Esophagus (tissue), 2 donors: ENCODE measurements around the gene SIM2. TPM values are rescaled to one million over a fixed set of nuclear protein-coding genes. Genes with fewer than 3 reads are reported as not detected.

Experiments
- H3K27ac ChIP-seq, 2 donors: one replicate each; pipeline ENCODE4 v1.5.1; 2013; ENCODE audit warnings: low read depth in 2 of 2, mild to moderate bottlenecking in 2 of 2, inconsistent platforms in 1 of 2, low read length in 1 of 2, moderate library complexity in 1 of 2
- H3K27me3 ChIP-seq, 2 donors: one replicate each; pipeline ENCODE4 v1.6.1; 2013; ENCODE audit warnings: low read length in 2 of 2, control low read depth in 1 of 2, mild to moderate bottlenecking in 1 of 2; ENCODE audit not compliant: insufficient read depth in 2 of 2, control insufficient read depth in 1 of 2
- H3K36me3 ChIP-seq, 2 donors: one replicate each; pipeline ENCODE4 v1.6.1; 2013; ENCODE audit warnings: low read length in 1 of 2; ENCODE audit not compliant: control insufficient read depth in 2 of 2, insufficient read depth in 2 of 2
- H3K4me1 ChIP-seq, 2 donors: one replicate each; pipeline ENCODE4 v1.6.1; 2013; ENCODE audit warnings: low read length in 1 of 2; ENCODE audit not compliant: control insufficient read depth in 2 of 2, insufficient read depth in 2 of 2
- H3K4me3 ChIP-seq, 2 donors: one replicate each; pipeline ENCODE4 v1.5.1; 2013; ENCODE audit warnings: low read length in 2 of 2, mild to moderate bottlenecking in 2 of 2, low read depth in 1 of 2, moderate library complexity in 1 of 2
- H3K9me3 ChIP-seq, 2 donors: one replicate each; pipeline ENCODE4 v1.6.1; 2013; ENCODE audit warnings: mild to moderate bottlenecking in 2 of 2, low read depth in 1 of 2, low read length in 1 of 2, moderate library complexity in 1 of 2; ENCODE audit not compliant: control insufficient read depth in 2 of 2, insufficient read depth in 1 of 2
- whole genome bisulfite sequencing, 2 donors: extraction: QIAGEN DNeasy Blood & Tissue Kit; methylation state at CpG; one replicate each; pipeline ENCODE4 v1.1.7; 2013; 5-methylcytosine and 5-hydroxymethylcytosine counted together
- polyA plus RNA-seq, 2 donors: library from polyadenylated mRNA; stranded (reverse); fragments of 200-250 nt; gene quantifications; one replicate each; pipeline ENCODE4 v1.2.3, GENCODE V29; 2013
- donor health status: healthy with polysubstance abuse.
- donor health status: Bipolar disorder and iron deficiency.

Gene SIM2
- polyA plus RNA-seq, 2 donors = 18.7 to 42.9 TPM

DNA sequence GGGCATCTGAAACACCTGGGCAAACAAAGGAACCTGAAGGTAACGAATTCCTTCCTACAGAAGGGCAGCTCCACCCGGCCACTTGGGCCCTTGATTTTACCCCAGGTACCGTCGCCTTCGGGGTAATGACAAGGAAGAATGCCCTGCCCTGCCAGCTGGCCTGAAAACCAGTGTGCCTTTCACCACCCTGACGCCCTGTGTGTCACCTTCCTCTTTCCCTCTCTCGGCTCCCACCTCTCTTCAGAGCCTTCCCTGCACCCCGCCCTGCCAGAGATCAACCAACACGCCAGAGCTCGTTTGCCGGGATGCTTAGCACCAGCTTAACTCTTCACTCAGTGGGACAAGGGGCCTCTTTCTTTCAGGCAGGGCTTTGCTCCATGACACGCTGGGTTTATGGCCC is 86.0 kb downstream of the SIM2 start:
- Histone ChIP-seq H3K27ac (peak overlapping the region; percentile 66 to 78), H3K4me3 (no peak overlapping the region), H3K4me1 (peaks cover 3 to 12% of the 10 kb centered on the region in 2 donors), H3K27me3 (no peaks in the 10 kb centered on the region), H3K9me3 (no peaks in the 10 kb centered on the region), H3K36me3 (no peaks in the 10 kb centered on the region)
- WGBS, 2 donors = 61 to 71% methylated on average over 12 of the region's 12 CpGs

DNA sequence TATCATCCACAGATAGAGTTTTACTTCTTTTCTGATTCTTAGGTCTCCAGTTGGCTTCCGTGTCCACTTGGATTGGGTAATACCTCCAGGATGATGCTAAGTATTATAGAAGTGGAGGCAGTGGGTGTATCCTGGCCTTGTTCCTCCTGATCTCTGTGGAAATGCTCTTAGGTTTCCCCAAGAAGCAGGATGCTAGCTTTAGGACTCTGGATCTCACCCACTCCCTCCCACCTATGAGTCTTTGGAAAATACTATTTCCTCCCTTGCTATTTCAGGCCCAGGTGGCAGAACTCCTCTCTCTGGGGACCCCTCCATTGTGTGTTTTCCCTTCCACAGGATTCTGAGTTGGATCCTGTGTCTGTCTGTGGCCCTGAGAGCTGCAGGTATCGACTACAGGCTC is 86.7 kb downstream of the SIM2 start:
- no peak overlapping the region for H3K27ac ChIP-seq
- WGBS, 2 donors = 69 to 75% methylated on average over 2 of the region's 2 CpGs
- H3K36me3 ChIP-seq = no peaks in the 10 kb centered on the region
- H3K27me3 ChIP-seq = no peaks in the 10 kb centered on the region
- H3K9me3 ChIP-seq = no peaks in the 10 kb centered on the region
- no peak overlapping the region for H3K4me3 ChIP-seq
- H3K4me1 ChIP-seq = peaks cover 3 to 12% of the 10 kb centered on the region in 2 donors

DNA sequence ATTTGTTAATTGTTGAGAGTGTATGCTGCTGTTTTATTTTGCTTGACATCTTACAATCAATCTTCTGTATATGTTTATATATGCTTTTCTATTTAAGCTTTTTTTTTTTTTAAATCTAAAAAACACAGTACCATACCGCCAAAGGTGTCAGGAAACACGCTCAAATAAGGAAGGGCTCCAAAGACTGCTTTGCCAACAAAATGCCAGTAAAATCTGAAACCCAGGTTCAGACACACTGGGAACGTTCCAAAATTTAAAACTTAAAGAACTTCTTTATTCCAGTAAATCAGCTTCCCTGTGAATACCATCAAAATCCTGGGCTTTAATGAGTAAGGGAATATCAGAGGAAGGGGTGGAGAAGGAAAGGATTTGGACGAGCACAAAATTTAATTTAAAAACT is 87.3 kb downstream of the SIM2 start:
- WGBS, 2 donors = 77 to 81% methylated on average over 4 of the region's 4 CpGs
- no peaks in the 10 kb centered on the region for H3K9me3 ChIP-seq
- H3K36me3 ChIP-seq = no peaks in the 10 kb centered on the region
- H3K4me1 ChIP-seq = peaks cover 3 to 12% of the 10 kb centered on the region in 2 donors
- no peak overlapping the region for H3K4me3 ChIP-seq
- H3K27ac ChIP-seq = no peak overlapping the region
- H3K27me3 ChIP-seq = no peaks in the 10 kb centered on the region

DNA sequence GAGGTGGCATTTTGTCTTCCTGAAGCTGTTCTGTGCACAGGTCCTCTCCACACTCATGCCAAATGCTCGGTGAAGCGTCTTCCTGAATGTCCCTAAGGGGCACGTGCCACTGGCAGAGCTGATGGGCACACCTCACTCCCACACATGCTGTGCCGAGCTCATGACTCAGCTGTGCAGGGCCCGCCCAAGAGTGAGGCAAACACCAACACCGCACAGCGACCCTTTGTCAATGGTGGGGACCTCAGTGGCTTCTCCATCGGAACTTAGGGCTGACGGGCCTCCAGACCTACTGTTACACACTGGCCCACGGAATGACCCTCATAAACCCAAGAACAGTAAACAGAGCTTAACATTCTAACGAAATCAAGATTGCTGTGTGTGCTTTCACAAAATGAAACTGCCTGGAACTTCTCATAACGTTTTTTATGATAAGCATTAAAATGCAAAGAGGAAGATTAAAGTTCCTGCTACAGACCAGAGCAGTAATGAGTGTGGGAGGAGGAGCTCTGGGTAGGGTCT is 89.3 kb downstream of the SIM2 start:
- 54 to 57% methylated on average over 12 of the region's 12 CpGs for WGBS, 2 donors
- Histone ChIP-seq H3K4me1 (peaks cover 3 to 16% of the 10 kb centered on the region in 2 donors), H3K27me3 (no peaks in the 10 kb centered on the region), H3K27ac (no peak overlapping the region), H3K9me3 (no peaks in the 10 kb centered on the region), H3K36me3 (no peaks in the 10 kb centered on the region), H3K4me3 (peak overlapping the region in 1 of 2 donors; percentile 16)

DNA sequence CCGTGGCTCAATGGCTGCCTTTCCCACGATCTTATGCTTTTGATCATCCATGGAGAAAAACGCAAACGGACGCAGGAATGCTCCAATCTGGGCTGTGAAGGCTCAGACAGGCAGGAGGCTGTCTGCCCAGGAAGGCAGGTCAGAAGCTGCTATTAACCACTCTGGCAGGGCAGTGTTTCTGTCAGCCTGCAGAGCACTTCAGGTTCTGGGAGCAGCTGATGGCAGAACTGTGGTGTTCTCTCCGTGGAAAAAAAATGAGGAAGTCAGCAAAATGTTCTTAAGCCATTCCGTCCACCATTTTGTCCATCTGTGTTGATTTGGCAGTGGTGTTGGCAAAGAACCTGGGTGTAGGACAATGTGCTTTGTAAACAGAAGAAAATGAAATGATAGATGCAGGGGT is 91.7 kb downstream of the SIM2 start:
- Histone ChIP-seq H3K27me3 (no peaks in the 10 kb centered on the region), H3K4me3 (peak overlapping the region in 1 of 2 donors; percentile 26), H3K9me3 (no peaks in the 10 kb centered on the region), H3K4me1 (peaks cover 0 to 10% of the 10 kb centered on the region in 2 donors), H3K27ac (peak overlapping the region; percentile 30 to 69), H3K36me3 (no peaks in the 10 kb centered on the region)
- 49 to 76% methylated on average over 7 of the region's 7 CpGs for WGBS, 2 donors

DNA sequence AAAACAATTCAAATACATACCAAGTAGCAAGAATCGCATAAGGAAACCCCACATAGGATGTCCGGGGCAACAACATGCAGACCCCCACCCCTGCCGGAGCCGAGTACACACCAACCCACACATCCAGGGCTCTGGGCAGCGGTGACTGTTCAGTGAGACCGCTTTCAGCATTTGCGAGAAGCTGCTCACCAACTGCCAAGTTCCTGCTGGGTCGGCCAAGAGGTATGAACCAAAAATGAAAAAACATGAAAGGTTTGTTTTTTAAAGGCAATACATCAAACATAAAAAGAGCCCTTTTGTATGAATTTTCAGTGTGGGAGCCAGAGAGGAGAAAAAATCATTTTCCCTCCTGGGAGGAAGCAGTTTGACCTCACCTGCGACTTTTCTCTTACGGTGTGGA is 92.3 kb downstream of the SIM2 start:
- peak overlapping the region in 1 of 2 donors; percentile 26 for H3K4me3 ChIP-seq
- no peaks in the 10 kb centered on the region for H3K27me3 ChIP-seq
- H3K4me1 ChIP-seq = peaks cover 0 to 10% of the 10 kb centered on the region in 2 donors
- H3K36me3 ChIP-seq = no peaks in the 10 kb centered on the region
- H3K27ac ChIP-seq = peak overlapping the region; percentile 30 to 77
- WGBS, 2 donors = 58 to 63% methylated on average over 10 of the region's 10 CpGs
- H3K9me3 ChIP-seq = no peaks in the 10 kb centered on the region

DNA sequence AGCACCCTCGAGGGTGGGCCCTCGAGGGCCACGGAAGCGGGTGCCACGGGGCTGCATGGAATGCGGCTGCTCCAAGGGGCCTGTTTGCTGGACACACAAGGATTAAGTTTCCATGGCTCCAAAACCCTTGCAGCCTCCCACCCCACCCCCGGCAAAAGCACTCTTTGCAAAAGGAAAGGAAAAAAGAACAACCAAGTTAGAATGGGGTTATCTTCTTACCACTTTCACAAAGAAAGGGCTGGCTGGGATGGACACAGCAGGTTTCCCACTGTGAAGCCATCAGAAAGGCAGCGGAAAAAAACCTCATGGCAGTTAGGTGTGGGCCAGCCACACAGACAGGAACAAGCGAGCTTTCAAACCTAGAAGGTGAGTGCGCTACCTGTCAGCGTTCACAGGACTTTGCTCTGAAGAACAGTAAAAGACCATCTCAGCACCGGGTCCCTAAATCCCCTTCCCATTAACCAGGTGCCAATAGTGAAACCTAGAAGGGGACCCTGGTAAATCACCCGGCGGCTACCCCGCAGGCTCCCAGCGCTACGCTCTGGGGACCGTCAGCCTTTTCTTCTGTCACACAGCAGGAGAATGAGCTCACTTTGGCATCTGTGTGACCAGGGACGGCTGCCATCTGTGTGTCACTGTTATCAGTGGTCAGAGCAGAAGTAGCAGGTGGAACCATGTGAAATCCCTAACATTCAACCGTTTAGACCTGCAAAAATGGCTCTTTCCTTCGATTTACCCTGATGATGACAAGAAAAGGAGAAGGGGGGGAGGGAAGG is 93.0 kb downstream of the SIM2 start:
- H3K36me3 ChIP-seq = no peaks in the 10 kb centered on the region
- H3K27ac ChIP-seq = peak overlapping the region in 1 of 2 donors; percentile 50
- 79 to 81% methylated on average over 21 of the region's 21 CpGs for WGBS, 2 donors
- H3K4me1 ChIP-seq = peaks cover 0 to 10% of the 10 kb centered on the region in 2 donors
- peaks cover 0 to 2% of the 10 kb centered on the region in 2 donors for H3K9me3 ChIP-seq
- H3K4me3 ChIP-seq = no peak overlapping the region
- no peaks in the 10 kb centered on the region for H3K27me3 ChIP-seq

DNA sequence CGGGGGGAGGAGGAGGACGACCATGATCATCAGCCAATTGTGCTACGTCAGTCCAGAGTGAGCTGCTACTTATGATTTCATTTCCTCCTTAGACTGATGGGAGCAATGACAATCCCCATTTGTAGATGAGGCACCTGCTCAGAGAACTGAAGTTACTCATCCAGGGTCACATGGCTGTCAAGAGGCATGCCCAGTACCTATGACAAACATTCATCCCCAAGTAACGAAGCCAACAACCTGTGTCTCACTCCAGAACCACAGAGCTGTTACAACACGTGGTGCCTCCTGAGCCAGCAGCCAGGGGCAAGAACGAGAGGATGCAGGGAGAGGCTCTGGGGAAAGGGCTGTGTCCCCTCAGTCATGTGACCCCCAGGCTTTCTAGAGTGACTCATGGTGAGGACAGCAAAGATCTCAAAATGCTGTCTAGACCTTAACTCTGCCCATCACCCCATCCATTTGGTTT is 93.6 kb downstream of the SIM2 start:
- no peak overlapping the region for H3K4me3 ChIP-seq
- H3K4me1 ChIP-seq = peaks cover 0 to 10% of the 10 kb centered on the region in 2 donors
- H3K9me3 ChIP-seq = peaks cover 0 to 2% of the 10 kb centered on the region in 2 donors
- WGBS, 2 donors = 47 to 85% methylated on average over 6 of the region's 6 CpGs
- H3K36me3 ChIP-seq = no peaks in the 10 kb centered on the region
- H3K27me3 ChIP-seq = no peaks in the 10 kb centered on the region
- H3K27ac ChIP-seq = peak overlapping the region in 1 of 2 donors; percentile 50

DNA sequence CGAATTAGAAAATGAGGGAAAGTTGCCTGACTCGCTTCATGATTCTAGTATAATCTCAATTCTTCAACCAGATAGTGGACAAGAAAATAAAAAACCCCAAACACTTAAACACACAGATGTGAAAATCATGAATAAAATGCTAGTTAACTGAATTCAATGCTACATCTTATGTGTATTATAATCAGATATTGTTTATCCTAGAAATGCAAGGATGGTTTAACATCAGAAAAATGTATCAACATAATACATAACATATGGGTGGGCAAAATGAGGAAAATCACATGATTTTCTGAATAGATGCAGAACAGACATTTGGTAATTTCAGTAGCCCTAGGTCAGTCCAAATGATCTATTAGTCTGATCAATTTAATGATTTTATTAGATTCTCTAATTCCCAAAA is 97.2 kb downstream of the SIM2 start:
- H3K4me1 ChIP-seq = peaks cover 0 to 4% of the 10 kb centered on the region in 2 donors

DNA sequence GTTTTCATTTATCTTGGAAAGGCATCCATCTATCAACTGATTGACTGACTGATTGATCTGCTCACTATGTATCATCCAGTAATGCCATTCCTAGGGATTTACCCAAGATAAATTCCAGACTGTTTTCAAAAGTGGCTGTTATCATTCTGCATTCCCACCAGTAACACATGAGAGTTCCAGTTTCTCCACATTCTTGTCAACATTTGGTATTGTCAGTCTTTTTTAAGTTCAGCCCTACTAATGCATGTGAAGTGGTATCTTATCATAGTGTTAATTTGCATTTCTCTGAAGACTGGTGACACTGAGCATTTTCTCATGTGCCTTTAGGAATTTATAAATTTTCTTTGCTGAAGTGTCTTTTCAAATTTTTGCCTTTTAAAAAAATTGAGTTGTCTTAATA is 99.6 kb downstream of the SIM2 start:
- Histone ChIP-seq H3K4me3 (no peak overlapping the region), H3K9me3 (peaks cover 0 to 2% of the 10 kb centered on the region in 2 donors), H3K27me3 (no peaks in the 10 kb centered on the region), H3K4me1 (no peaks in the 10 kb centered on the region), H3K36me3 (peaks cover 0 to 4% of the 10 kb centered on the region in 2 donors), H3K27ac (no peak overlapping the region)

More for the DNA sequence above, 97.2 kb downstream of the SIM2 start:
- no peaks in the 10 kb centered on the region for H3K36me3 ChIP-seq
- 91% methylated on average over 2 of the region's 2 CpGs for WGBS, 2 donors
- no peaks in the 10 kb centered on the region for H3K27me3 ChIP-seq
- no peak overlapping the region for H3K27ac ChIP-seq
- no peak overlapping the region for H3K4me3 ChIP-seq
- peaks cover 0 to 2% of the 10 kb centered on the region in 2 donors for H3K9me3 ChIP-seq
